WTC11 (cell line): ENCODE results near the gene GPR139. TPM values are rescaled to one million over a fixed set of nuclear protein-coding genes. Genes with fewer than 3 reads are reported as not detected.

Source experiments
- ATAC-seq: fragments of 200-7000 bp; cut with Tn5 transposase; 2 replicates; pipeline ENCODE4 v1.10.0; 2021; ENCODE audit warnings: mild to moderate bottlenecking, moderate library complexity
- CTCF ChIA-PET: fragments of 300-600 bp; sonication (Branson Sonifier 250); formaldehyde crosslinking; loops from one replicate; lab custom pipeline; 2021; ENCODE audit warnings: antibody characterized with exemption; lab: Charles Lee
- POLR2A ChIA-PET: fragments of 350-600 bp; sonication (Branson Sonifier 250); formaldehyde crosslinking; loops from one replicate; lab custom pipeline; 2021; ENCODE audit warnings: antibody characterized with exemption; lab: Charles Lee
- DNase-seq: peaks from one replicate; pipeline ENCODE4 v3.0.0; 2021; ENCODE audit warnings: low spot score
- H3K27ac Mint-ChIP-seq: 2 replicates; pipeline ENCODE4 v1.8.0; 2021; ENCODE audit warnings: mixed read lengths
- H3K27me3 Mint-ChIP-seq: 2 replicates; pipeline ENCODE4 v1.8.0; 2021; ENCODE audit warnings: low read depth, mild to moderate bottlenecking, moderate library complexity, mixed read lengths
- H3K36me3 Mint-ChIP-seq: 2 replicates; pipeline ENCODE4 v1.8.0; 2021; ENCODE audit warnings: mixed read lengths
- H3K4me1 Mint-ChIP-seq: 2 replicates; pipeline ENCODE4 v1.8.0; 2022; ENCODE audit warnings: mixed read lengths
- H3K4me3 Mint-ChIP-seq: 2 replicates; pipeline ENCODE4 v1.8.0; 2021; ENCODE audit warnings: mild to moderate bottlenecking, moderate library complexity, mixed read lengths
- H3K9me3 Mint-ChIP-seq: 2 replicates; pipeline ENCODE4 v1.8.0; 2021; ENCODE audit warnings: mixed read lengths
- CBFB ChIP-seq: sonication (generic); formaldehyde crosslinking; IDR thresholded peaks from 2 replicates; pipeline ENCODE4 v1.8.1; 2022; ENCODE audit warnings: mild to moderate bottlenecking, low read depth, missing genetic modification reagents
- CREB1 ChIP-seq: sonication (generic); formaldehyde crosslinking; IDR thresholded peaks from 2 replicates; pipeline ENCODE4 v1.8.0; 2023; ENCODE audit warnings: mild to moderate bottlenecking, missing genetic modification reagents
- CREM ChIP-seq: sonication (generic); formaldehyde crosslinking; IDR thresholded peaks from 2 replicates; pipeline ENCODE4 v1.8.1; 2022; ENCODE audit warnings: mild to moderate bottlenecking, missing genetic modification reagents, moderate library complexity
- E2F4 ChIP-seq: sonication (generic); formaldehyde crosslinking; IDR thresholded peaks from 2 replicates; pipeline ENCODE4 v1.8.1; 2022; ENCODE audit warnings: low read depth, mild to moderate bottlenecking, moderate library complexity, missing genetic modification reagents, borderline replicate concordance
- E2F5 ChIP-seq: sonication (generic); formaldehyde crosslinking; IDR thresholded peaks from 2 replicates; pipeline ENCODE4 v1.8.1; 2022; ENCODE audit warnings: mild to moderate bottlenecking, moderate library complexity, missing genetic modification reagents
- FOXP1 ChIP-seq: sonication (generic); formaldehyde crosslinking; IDR thresholded peaks from 2 replicates; pipeline ENCODE4 v1.8.0; 2022; ENCODE audit warnings: missing genetic modification reagents, mild to moderate bottlenecking, moderate library complexity, borderline replicate concordance
- GABPB1 ChIP-seq: sonication (generic); formaldehyde crosslinking; IDR thresholded peaks from 2 replicates; pipeline ENCODE4 v1.8.1; 2023; ENCODE audit warnings: mild to moderate bottlenecking, missing genetic modification reagents
- JUN ChIP-seq: sonication (generic); formaldehyde crosslinking; IDR thresholded peaks from 2 replicates; pipeline ENCODE4 v1.8.0; 2023; ENCODE audit warnings: mild to moderate bottlenecking, missing genetic modification reagents
- KAT7 ChIP-seq: sonication (generic); formaldehyde crosslinking; IDR thresholded peaks from 2 replicates; pipeline ENCODE4 v1.8.1; 2023; ENCODE audit warnings: missing genetic modification reagents, mild to moderate bottlenecking, borderline replicate concordance
- MLX ChIP-seq: sonication (generic); formaldehyde crosslinking; IDR thresholded peaks from 2 replicates; pipeline ENCODE4 v1.8.1; 2023; ENCODE audit warnings: mild to moderate bottlenecking, missing genetic modification reagents, moderate library complexity
- MXD4 ChIP-seq: fragments of 250-450 bp; sonication (Bioruptor Pico); IDR thresholded peaks from 2 replicates; pipeline ENCODE4 v1.8.0; 2021; ENCODE audit warnings: mild to moderate bottlenecking, moderate library complexity, borderline replicate concordance
- NFE2L1 ChIP-seq: sonication (generic); formaldehyde crosslinking; IDR thresholded peaks from 2 replicates; pipeline ENCODE4 v1.8.1; 2023; ENCODE audit warnings: missing genetic modification reagents
- TEAD1 ChIP-seq: sonication (generic); formaldehyde crosslinking; IDR thresholded peaks from 2 replicates; pipeline ENCODE4 v1.8.0; 2022; ENCODE audit warnings: mild to moderate bottlenecking, missing genetic modification reagents
- USF2 ChIP-seq: sonication (generic); formaldehyde crosslinking; IDR thresholded peaks from 2 replicates; pipeline ENCODE4 v1.8.1; 2023; ENCODE audit warnings: mild to moderate bottlenecking, missing genetic modification reagents, moderate library complexity
- ZBTB21 ChIP-seq: sonication (generic); formaldehyde crosslinking; IDR thresholded peaks from 2 replicates; pipeline ENCODE4 v1.8.1; 2023; ENCODE audit warnings: mild to moderate bottlenecking, missing genetic modification reagents, borderline replicate concordance
- ZNF121 ChIP-seq: sonication (generic); formaldehyde crosslinking; IDR thresholded peaks from 2 replicates; pipeline ENCODE4 v1.8.0; 2023; ENCODE audit warnings: missing genetic modification reagents
- ZNF138 ChIP-seq: sonication (generic); formaldehyde crosslinking; conservative IDR thresholded peaks from 2 replicates; pipeline ENCODE4 v1.8.1; 2022; ENCODE audit warnings: mild to moderate bottlenecking, moderate library complexity, missing genetic modification reagents
- ZNF317 ChIP-seq: sonication (generic); formaldehyde crosslinking; IDR thresholded peaks from 2 replicates; pipeline ENCODE4 v1.8.1; 2023; ENCODE audit warnings: low read depth, mild to moderate bottlenecking, moderate library complexity, missing genetic modification reagents, borderline replicate concordance
- ZNF423 ChIP-seq: fragments of 250-450 bp; sonication (Bioruptor Pico); IDR thresholded peaks from 2 replicates; pipeline ENCODE4 v2.1.2; 2022; ENCODE audit warnings: mild to moderate bottlenecking, moderate library complexity
- ZNF532 ChIP-seq: fragments of 250-450 bp; sonication (Bioruptor Pico); IDR thresholded peaks from 2 replicates; pipeline ENCODE4 v1.9.0; 2021; ENCODE audit warnings: mild to moderate bottlenecking, borderline replicate concordance
- total RNA-seq: library from RNA; stranded (reverse); gene quantifications from 3 replicates; pipeline ENCODE4 v1.2.3, GENCODE V29; 2021

Gene GPR139
- total RNA-seq, 1 experiment from 2014 or later, result 0.48 TPM

GRCh38 chr16:20074099-20074991 lies 655 bp upstream of the GPR139 start:
- peak; percentile 56 for ATAC-seq
- Mint-ChIP-seq H3K27me3 (peaks cover 54% of the 10 kb centered on the region), H3K4me1 (peaks cover 33% of the 10 kb centered on the region), H3K36me3 (peaks cover 4% of the 10 kb centered on the region)
- POLR2A ChIA-PET, result no interaction called here
- TF ChIP-seq ZNF138 (CRISPR knock-in tag), result no peak
- no peak for TF ChIP-seq FOXP1 (CRISPR knock-in tag)
- no peak for TF ChIP-seq ZNF532
- TF ChIP-seq ZBTB21 (CRISPR knock-in tag), result 0 out of 2 replicates have a peak, but pooled peaks have one; percentile 9
- TF ChIP-seq, all 79 proteins: peak for 1
- H3K27ac Mint-ChIP-seq, result no peak overlapping the region
- no peak for DNase-seq
- H3K9me3 Mint-ChIP-seq, result no peaks in the 10 kb centered on the region
- peak overlapping the region; percentile 67 for H3K4me3 Mint-ChIP-seq
- CTCF ChIA-PET, result interaction anchor here (0.8 to 3.0 kb wide), 2 partner anchors 161 to 167 kb away, joined by 3 to 24 read pairs; no protein-coding TSS in a partner anchor

- CTCF ChIA-PET, result interaction anchor here (1.2 to 3.0 kb wide), 3 partner anchors 68 to 228 kb away, joined by 4 to 24 read pairs (median 5); no protein-coding TSS in a partner anchor
- POLR2A ChIA-PET, result interaction anchor here (0.6 kb wide), 1 partner anchor 293 kb away, joined by 3 read pairs; no protein-coding TSS in a partner anchor
- DNase-seq (no peak), ATAC-seq (no peak)
- H3K27me3 Mint-ChIP-seq, result peaks cover 55% of the 10 kb centered on the region
- H3K36me3 Mint-ChIP-seq, result peaks cover 18% of the 10 kb centered on the region
- no peak overlapping the region for H3K27ac Mint-ChIP-seq
- peaks cover 12% of the 10 kb centered on the region for H3K9me3 Mint-ChIP-seq
- no peak for TF ChIP-seq ZNF317 (CRISPR knock-in tag)
- TF ChIP-seq CREB1 (CRISPR knock-in tag), result 0 out of 2 replicates have a peak, but pooled peaks have one; percentile 38
- peak overlapping the region; percentile 67 for H3K4me3 Mint-ChIP-seq
- H3K4me1 Mint-ChIP-seq, result peaks cover 33% of the 10 kb centered on the region
Measured at GRCh38 chr16:20072874-20073202, 852 bp downstream of the GPR139 start.

- DNase-seq (no peak), ATAC-seq (no peak)
- H3K27ac Mint-ChIP-seq, result no peak overlapping the region
- H3K36me3 Mint-ChIP-seq, result peaks cover 21% of the 10 kb centered on the region
- peak overlapping the region; percentile 67 for H3K4me3 Mint-ChIP-seq
- H3K27me3 Mint-ChIP-seq, result peaks cover 58% of the 10 kb centered on the region
- CTCF ChIA-PET, result interaction anchor here (0.7 to 3.0 kb wide), 4 partner anchors 9 to 228 kb away, joined by 3 to 24 read pairs (median 4); no protein-coding TSS in a partner anchor
- POLR2A ChIA-PET, result interaction anchor here (0.6 kb wide), 1 partner anchor 293 kb away, joined by 3 read pairs; no protein-coding TSS in a partner anchor
- peaks cover 33% of the 10 kb centered on the region for H3K4me1 Mint-ChIP-seq
- H3K9me3 Mint-ChIP-seq, result peaks cover 15% of the 10 kb centered on the region
- TF ChIP-seq JUN (no peak), USF2 (CRISPR knock-in tag) (no peak), NFE2L1 (CRISPR knock-in tag) (no peak), E2F5 (CRISPR knock-in tag) (no peak), MXD4 (CRISPR knock-in tag) (no peak), TEAD1 (no peak), CREB1 (CRISPR knock-in tag) (no peak), ZNF121 (CRISPR knock-in tag) (no peak), MLX (CRISPR knock-in tag) (no peak), CBFB (no peak), E2F4 (no peak), ZNF423 (CRISPR knock-in tag) (no peak), KAT7 (no peak), GABPB1 (CRISPR knock-in tag) (no peak), CREM (CRISPR knock-in tag) (no peak)
Measured at GRCh38 chr16:20072146-20072873, 1.4 kb downstream of the GPR139 start.
